Gastroesophageal sphincter (tissue), 4 donors: ENCODE data around the gene WDR90. TPM values are rescaled to one million over a fixed set of nuclear protein-coding genes. Genes with fewer than 3 reads are reported as not detected.

Experiments used
- ATAC-seq: fragments of 150-250 bp; one replicate; pipeline ENCODE4 v1.9.1; 2016; ENCODE audit warnings: mild to moderate bottlenecking, moderate library complexity
- H3K27ac ChIP-seq, 4 donors: fragments of 200-600 bp; sonication (generic) in 3 of 4; 1 replicate in 3 of 4; 2 replicates in 1 of 4; pipeline ENCODE4 v1.5.1; 2016 to 2019
- H3K27me3 ChIP-seq: fragments of 200-600 bp; sonication (generic); one replicate; pipeline ENCODE4 v1.5.1; 2019
- H3K36me3 ChIP-seq, 2 donors: fragments of 200-600 bp; sonication (generic); one replicate each; pipeline ENCODE4 v1.5.1; 2019; ENCODE audit warnings: control low read depth in 1 of 2
- H3K4me1 ChIP-seq, 3 donors: fragments of 200-600 bp; sonication (generic); 1 replicate in 2 of 3; 2 replicates in 1 of 3; pipeline ENCODE4 v1.5.1; 2016 to 2019; ENCODE audit warnings: control low read depth in 2 of 3
- H3K4me3 ChIP-seq, 2 donors: fragments of 200-600 bp; sonication (generic); one replicate each; pipeline ENCODE4 v1.5.1; 2019; ENCODE audit warnings: mild to moderate bottlenecking in 1 of 2, moderate library complexity in 1 of 2
- H3K9me3 ChIP-seq, 3 donors: fragments of 200-600 bp; sonication (generic); one replicate each; pipeline ENCODE4 v1.5.1; 2017 to 2019; ENCODE audit warnings: control low read depth in 2 of 3
- EP300 ChIP-seq: sonication (generic); formaldehyde crosslinking; IDR thresholded peaks from one replicate; pipeline ENCODE4 v1.6.1; 2017; ENCODE audit warnings: antibody characterized with exemption, mild to moderate bottlenecking
- POLR2A ChIP-seq, 2 donors: fragments of 450-650 bp; IDR thresholded peaks; one replicate each; pipeline ENCODE4 v1.6.1; 2017; ENCODE audit warnings: antibody characterized with exemption in 2 of 2, mild to moderate bottlenecking in 2 of 2, moderate library complexity in 1 of 2
- POLR2AphosphoS5 ChIP-seq: sonication (generic); formaldehyde crosslinking; IDR thresholded peaks from one replicate; pipeline ENCODE4 v1.6.1; 2017; ENCODE audit warnings: antibody characterized with exemption
- WGBS, 2 donors: methylation state at CpG; one replicate each; pipeline ENCODE4 v1.1.5; 2018; ENCODE audit warnings: low coverage in 1 of 2; 5-methylcytosine and 5-hydroxymethylcytosine counted together
- total RNA-seq, 4 donors: library from RNA; depleted of rRNA; stranded (reverse); fragments of >200 nt; gene quantifications; one replicate each; pipeline ENCODE4 v1.1.0, GENCODE V29; 2016
- TF ChIP-seq, protein P1 (sequence below), 4 experiments: fragments of 200-600 bp in 2 of 4; fragments of 450-650 bp in 2 of 4; sonication (generic) in 1 of 4; IDR thresholded peaks; one replicate each; pipeline ENCODE4 v1.5.1; 2017 to 2019; ENCODE audit warnings: antibody characterized with exemption in 4 of 4, mild to moderate bottlenecking in 2 of 4, moderate library complexity in 2 of 4

WDR90 gene
- total RNA-seq, 4 donors from 2014 or later = 8.5 to 21.2 (median 16.8) TPM

DNA sequence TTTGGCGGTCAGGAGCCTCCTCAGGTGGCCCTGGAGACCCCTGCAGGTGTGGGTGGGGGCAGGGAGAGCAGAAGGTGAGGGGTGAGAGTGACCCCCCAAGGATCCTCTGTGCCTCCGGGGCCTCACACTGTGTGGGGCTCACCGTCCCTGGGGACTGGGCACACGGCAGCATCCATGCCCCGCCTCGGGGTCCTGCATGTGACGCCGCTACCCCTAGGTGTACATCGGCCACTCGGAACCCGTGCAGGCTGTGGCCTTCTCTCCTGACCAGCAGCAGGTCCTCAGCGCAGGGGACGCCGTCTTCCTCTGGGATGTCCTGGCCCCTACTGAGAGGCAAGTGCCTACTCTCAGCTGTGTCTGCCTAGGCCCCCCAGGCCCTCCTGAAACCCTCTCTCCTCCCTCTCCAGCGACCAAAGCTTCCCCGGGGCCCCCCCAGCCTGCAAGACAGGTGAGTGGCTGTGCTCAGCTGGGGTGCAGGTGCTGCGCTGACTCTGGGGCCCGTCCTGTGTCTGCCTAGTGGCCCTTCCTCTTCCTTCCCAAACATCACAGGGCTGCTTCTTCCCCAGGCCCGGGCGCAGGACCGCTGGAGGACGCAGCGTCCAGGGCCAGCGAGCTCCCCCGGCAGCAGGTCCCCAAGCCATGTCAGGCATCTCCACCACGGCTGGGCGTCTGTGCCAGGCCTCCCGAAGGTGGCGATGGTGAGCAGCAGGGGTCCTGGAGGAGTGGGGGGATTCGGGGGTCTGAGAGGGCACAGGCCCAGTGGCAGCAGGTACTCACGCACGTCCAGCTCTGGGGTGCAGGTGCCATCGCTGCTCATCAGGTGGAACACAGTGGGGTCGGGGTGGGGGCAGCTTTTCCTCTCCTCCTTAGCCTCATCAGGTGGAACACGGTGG, 9.8 kb downstream of the WDR90 start:
- WGBS, 2 donors = no CpG with 5 or more reads among the region's 35 CpGs
- H3K27me3 ChIP-seq = no peaks in the 10 kb centered on the region
- TF ChIP-seq POLR2AphosphoS5 = no peak
- no peak for TF ChIP-seq POLR2A (IDR thresholded peaks at IDR 0.05)
- no peak for TF ChIP-seq EP300
- TF ChIP-seq, protein P1, sequence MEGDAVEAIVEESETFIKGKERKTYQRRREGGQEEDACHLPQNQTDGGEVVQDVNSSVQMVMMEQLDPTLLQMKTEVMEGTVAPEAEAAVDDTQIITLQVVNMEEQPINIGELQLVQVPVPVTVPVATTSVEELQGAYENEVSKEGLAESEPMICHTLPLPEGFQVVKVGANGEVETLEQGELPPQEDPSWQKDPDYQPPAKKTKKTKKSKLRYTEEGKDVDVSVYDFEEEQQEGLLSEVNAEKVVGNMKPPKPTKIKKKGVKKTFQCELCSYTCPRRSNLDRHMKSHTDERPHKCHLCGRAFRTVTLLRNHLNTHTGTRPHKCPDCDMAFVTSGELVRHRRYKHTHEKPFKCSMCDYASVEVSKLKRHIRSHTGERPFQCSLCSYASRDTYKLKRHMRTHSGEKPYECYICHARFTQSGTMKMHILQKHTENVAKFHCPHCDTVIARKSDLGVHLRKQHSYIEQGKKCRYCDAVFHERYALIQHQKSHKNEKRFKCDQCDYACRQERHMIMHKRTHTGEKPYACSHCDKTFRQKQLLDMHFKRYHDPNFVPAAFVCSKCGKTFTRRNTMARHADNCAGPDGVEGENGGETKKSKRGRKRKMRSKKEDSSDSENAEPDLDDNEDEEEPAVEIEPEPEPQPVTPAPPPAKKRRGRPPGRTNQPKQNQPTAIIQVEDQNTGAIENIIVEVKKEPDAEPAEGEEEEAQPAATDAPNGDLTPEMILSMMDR (IDR thresholded peaks at IDR 0.05) = no peak
- ATAC-seq = no peak
- no peaks in the 10 kb centered on the region for H3K9me3 ChIP-seq
- no peak overlapping the region for H3K4me3 ChIP-seq
- peaks cover 0 to 24% (median 12%) of the 10 kb centered on the region in 3 donors for H3K4me1 ChIP-seq
- H3K27ac ChIP-seq = peak overlapping the region in 1 of 4 donors; percentile 83
- H3K36me3 ChIP-seq = peaks cover 0 to 45% of the 10 kb centered on the region in 2 donors

DNA sequence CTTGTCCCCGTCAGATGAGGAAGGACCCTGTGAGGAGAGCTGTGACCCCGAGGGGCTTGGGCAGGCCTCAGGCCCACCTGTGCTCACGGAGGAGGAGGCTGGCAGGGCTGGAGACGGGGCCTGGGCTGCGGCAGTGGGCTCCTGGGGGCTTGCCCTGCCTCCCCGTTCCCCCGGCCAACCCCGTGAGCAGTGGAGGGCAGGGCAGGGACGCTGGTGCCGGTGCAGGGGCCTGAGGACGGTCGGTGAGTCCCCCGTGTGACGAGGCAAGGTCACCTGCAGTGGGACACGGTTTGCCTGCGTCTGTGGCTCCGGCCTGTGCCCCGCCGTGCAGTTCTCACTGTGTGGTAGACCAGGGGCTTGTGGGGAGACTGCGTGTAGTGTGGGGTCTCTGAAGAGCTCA, 10.5 kb downstream of the WDR90 start:
- Histone ChIP-seq H3K27me3 (no peaks in the 10 kb centered on the region), H3K27ac (peak overlapping the region in 3 of 4 donors; percentile 83 to 91 (median 84)), H3K4me1 (peaks cover 0 to 24% (median 12%) of the 10 kb centered on the region in 3 donors), H3K4me3 (no peak overlapping the region), H3K36me3 (peaks cover 0 to 43% of the 10 kb centered on the region in 2 donors), H3K9me3 (no peaks in the 10 kb centered on the region)
- TF ChIP-seq, protein P1 (IDR thresholded peaks at IDR 0.05) = no peak
- TF ChIP-seq POLR2A (IDR thresholded peaks at IDR 0.05) = no peak
- no peak for TF ChIP-seq EP300
- no peak for TF ChIP-seq POLR2AphosphoS5
- WGBS, 2 donors = 70% methylated on average over 2 of the region's 20 CpGs; no CpG with 5 or more reads in 1 of the 2 donors
- ATAC-seq = no peak

GRCh38 chr16:660132-660458, 10.9 kb downstream of the WDR90 start:
- TF ChIP-seq EP300 (no peak), POLR2AphosphoS5 (no peak), POLR2A (IDR thresholded peaks at IDR 0.05) (no peak)
- TF ChIP-seq, protein P1 (IDR thresholded peaks at IDR 0.05) = no peak
- WGBS, 2 donors = no CpG with 5 or more reads among the region's 6 CpGs
- H3K9me3 ChIP-seq = no peaks in the 10 kb centered on the region
- peak overlapping the region in 1 of 2 donors; percentile 43 for H3K4me3 ChIP-seq
- peaks cover 0 to 39% of the 10 kb centered on the region in 2 donors for H3K36me3 ChIP-seq
- peak overlapping the region; percentile 31 to 91 (median 84) for H3K27ac ChIP-seq
- no peaks in the 10 kb centered on the region for H3K27me3 ChIP-seq
- peaks cover 0 to 24% (median 12%) of the 10 kb centered on the region in 3 donors for H3K4me1 ChIP-seq
- ATAC-seq = no peak

DNA sequence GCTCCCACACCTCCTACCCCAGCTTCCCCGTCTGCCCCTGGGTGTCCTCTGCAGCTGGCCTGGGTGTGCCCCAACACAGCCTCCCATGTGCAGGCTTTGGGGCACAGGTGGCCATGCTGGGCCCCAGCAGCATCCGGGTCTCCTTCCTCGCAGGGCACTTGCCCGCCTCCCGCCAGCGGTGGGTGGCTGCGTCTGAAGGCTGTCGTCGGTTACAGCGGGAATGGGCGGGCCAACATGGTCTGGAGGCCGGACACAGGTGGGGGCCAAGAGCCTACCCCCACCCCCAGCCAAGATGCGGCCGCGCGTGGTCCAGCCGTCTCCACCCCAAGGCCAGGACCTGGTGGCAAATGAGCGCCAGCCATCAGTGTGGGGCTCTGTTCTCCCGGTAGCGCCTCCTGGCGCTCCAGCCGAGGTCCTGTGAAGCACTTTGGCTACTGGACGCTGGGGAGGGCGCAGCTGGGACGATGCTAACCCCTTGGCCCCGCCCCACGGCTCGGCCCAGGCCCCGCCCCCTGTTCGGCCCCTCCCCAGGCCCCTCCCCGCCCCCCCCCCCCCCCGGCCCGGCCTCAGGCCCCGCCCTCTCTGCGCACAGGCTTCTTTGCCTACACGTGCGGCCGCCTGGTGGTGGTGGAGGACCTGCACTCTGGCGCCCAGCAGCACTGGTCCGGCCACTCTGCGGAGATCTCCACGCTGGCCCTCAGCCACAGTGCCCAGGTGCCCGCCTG, 11.5 kb downstream of the WDR90 start:
- WGBS, 2 donors = no CpG with 5 or more reads among the region's 43 CpGs
- peak; percentile 87 for ATAC-seq
- peak overlapping the region in 1 of 2 donors; percentile 43 for H3K4me3 ChIP-seq

More for the DNA sequence above, 11.5 kb downstream of the WDR90 start:
- Histone ChIP-seq H3K9me3 (no peaks in the 10 kb centered on the region), H3K27ac (peak overlapping the region; percentile 31 to 91 (median 84)), H3K4me1 (peaks cover 0 to 24% (median 12%) of the 10 kb centered on the region in 3 donors), H3K27me3 (no peaks in the 10 kb centered on the region), H3K36me3 (peaks cover 0 to 33% of the 10 kb centered on the region in 2 donors)
- no peak for TF ChIP-seq EP300
- TF ChIP-seq, protein P1 (IDR thresholded peaks at IDR 0.05) = peak in 3 of 4 experiments; percentile 72 to 76 (median 74)
